Stimulated activated CD4-positive, alpha-beta T cell treated with anti-CD3 and anti-CD28 coated beads, TNF-alpha, amount 100 ng/mL, for 4 hours (primary cell): ENCODE data around the gene CACNA1H.
"Not testable (repeated sequence)": the region's sequence is repeated elsewhere in the genome, so short reads cannot be mapped to it uniquely, and the experiment has no call there.

Experiments
- DNase-seq, 3 experiments: peaks; one replicate each; pipeline ENCODE4 v3.0.0-alpha.2; 2020; ENCODE audit warnings: low read depth in 3 of 3

Gene CACNA1H

DNA sequence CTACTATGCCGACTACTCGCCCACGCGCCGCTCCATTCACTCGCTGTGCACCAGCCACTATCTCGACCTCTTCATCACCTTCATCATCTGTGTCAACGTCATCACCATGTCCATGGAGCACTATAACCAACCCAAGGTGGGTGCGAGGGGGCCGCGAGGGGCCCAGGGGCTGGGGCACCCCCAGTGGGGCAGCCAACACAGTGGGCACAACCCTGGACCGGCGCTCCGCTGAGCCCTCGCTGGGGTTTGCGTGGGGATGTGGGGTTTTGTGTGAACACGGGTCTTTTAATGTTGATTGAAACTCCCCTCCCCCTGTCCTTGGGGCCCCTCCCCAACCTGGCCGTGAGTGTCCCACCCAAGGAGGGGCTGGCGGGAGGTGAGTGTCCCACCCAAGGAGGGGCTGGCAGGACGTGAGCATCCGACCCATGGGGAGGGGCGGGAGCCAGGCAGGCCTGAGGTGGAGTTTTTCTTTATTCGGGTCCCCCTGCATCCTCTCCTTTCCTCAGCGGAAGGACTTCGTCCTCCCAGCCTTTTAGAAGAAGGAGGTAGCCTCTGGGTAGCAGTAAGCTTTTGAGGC, 61.0 kb downstream of the CACNA1H start:
- no peak for DNase-seq

GRCh38 chr16:1214719-1215118, 61.8 kb downstream of the CACNA1H start:
- DNase-seq: no peak

- DNase-seq: no peak
Observed at GRCh38 chr16:1215574-1216295, 62.8 kb downstream of the CACNA1H start.

GRCh38 chr16:1216296-1216619, 63.4 kb downstream of the CACNA1H start:
- DNase-seq: no peak

DNA sequence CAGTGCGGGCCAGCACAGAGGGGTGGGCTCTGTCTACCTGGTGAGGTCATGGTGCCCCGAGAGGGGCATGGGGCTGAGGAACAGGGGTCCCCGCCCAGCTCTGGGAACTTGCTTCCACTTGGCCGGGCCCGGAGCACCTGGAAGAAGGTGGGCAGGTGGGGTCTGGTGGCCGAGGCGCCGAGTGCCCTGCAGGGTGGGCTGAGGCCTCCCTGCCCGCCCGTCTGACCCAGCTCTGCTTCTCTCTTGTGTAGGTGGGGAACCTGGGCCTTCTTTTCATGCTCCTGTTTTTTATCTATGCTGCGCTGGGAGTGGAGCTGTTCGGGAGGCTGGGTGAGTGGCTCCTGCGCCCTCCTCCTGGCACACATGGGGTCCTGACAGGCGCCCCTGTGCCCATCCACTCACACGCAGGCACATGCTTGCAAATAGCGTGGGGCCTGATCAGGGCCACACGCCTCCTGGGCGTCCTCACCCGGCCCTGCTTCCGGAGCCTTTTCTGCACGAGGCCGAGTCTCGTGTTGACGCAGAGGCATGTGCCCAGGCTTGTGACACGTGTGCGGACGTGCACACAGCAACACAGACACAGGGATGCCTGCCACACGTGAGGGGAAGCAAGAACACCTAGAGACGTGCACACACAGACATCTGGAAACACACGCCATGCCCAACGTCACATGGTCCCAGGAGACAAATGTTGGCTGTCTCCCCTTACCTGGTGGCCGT, 63.9 kb downstream of the CACNA1H start:
- DNase-seq: no peak

- no peak for DNase-seq
Observed at GRCh38 chr16:1217526-1217925, 64.6 kb downstream of the CACNA1H start.

DNA sequence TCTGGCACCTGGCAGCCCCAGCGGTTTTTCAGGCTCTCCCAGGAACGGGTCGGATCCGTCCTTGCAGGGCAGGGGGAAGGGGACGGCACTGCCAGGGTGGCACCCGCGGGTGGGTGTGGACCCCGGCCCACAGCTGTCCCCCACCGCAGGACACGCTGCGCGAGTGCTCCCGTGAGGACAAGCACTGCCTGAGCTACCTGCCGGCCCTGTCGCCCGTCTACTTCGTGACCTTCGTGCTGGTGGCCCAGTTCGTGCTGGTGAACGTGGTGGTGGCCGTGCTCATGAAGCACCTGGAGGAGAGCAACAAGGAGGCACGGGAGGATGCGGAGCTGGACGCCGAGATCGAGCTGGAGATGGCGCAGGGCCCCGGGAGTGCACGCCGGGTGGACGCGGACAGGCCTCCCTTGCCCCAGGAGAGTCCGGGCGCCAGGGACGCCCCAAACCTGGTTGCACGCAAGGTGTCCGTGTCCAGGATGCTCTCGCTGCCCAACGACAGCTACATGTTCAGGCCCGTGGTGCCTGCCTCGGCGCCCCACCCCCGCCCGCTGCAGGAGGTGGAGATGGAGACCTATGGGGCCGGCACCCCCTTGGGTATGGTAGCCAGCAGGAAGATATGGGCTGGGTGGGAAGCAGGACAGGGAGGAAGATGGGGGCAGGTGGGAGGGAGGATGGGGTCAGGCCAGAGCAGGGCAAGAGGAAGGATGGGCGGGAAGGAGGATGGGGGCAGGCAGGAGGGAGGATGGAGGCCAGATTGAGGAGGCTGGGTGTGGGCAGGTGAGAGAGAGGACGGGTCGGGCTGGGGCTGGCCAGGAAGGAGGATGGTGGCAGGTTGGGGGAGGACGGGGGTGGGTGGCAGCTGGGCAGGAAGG, 65.4 kb downstream of the CACNA1H start:
- DNase-seq: no peak

DNA sequence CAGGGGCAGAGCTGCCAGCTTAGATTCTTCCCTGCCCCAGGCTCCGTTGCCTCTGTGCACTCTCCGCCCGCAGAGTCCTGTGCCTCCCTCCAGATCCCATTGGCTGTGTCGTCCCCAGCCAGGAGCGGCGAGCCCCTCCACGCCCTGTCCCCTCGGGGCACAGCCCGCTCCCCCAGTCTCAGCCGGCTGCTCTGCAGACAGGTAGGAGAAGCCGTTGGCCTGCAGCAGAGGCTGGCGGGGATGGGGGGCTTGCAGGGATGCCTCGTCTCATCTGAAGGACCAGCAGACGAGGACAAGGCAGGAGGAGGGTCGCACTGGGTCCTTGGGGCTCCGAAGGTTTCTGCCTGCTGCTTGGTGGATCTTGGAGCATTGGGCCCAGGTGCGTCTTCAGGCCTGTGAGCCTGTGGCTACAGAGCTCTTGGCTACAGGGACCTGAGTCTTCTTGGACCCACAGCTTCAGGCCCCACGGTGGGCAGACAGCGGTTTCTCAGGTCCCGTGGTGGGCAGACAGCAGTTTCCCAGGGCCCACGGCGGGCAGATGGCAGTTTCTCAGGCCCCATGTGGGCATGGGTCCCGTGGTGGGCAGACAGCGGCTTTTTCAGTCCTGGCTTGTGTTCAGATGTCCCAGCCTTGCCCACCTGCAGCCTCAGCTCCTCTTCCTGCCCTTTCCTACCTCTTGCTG, 66.2 kb downstream of the CACNA1H start:
- DNase-seq: no peak

DNA sequence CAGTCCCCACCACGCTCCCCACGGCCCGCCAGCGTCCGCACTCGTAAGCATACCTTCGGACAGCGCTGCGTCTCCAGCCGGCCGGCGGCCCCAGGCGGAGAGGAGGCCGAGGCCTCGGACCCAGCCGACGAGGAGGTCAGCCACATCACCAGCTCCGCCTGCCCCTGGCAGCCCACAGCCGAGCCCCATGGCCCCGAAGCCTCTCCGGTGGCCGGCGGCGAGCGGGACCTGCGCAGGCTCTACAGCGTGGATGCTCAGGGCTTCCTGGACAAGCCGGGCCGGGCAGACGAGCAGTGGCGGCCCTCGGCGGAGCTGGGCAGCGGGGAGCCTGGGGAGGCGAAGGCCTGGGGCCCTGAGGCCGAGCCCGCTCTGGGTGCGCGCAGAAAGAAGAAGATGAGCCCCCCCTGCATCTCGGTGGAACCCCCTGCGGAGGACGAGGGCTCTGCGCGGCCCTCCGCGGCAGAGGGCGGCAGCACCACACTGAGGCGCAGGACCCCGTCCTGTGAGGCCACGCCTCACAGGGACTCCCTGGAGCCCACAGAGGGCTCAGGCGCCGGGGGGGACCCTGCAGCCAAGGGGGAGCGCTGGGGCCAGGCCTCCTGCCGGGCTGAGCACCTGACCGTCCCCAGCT, 67.3 kb downstream of the CACNA1H start:
- DNase-seq: no peak

DNA sequence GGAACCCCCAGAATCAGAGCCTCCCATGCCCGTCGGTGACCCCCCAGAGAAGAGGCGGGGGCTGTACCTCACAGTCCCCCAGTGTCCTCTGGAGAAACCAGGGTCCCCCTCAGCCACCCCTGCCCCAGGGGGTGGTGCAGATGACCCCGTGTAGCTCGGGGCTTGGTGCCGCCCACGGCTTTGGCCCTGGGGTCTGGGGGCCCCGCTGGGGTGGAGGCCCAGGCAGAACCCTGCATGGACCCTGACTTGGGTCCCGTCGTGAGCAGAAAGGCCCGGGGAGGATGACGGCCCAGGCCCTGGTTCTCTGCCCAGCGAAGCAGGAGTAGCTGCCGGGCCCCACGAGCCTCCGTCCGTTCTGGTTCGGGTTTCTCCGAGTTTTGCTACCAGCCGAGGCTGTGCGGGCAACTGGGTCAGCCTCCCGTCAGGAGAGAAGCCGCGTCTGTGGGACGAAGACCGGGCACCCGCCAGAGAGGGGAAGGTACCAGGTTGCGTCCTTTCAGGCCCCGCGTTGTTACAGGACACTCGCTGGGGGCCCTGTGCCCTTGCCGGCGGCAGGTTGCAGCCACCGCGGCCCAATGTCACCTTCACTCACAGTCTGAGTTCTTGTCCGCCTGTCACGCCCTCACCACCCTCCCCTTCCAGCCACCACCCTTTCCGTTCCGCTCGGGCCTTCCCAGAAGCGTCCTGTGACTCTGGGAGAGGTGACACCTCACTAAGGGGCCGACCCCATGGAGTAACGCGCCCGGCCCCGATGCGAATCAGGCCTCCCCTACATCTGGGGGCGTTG, 68.1 kb downstream of the CACNA1H start:
- no peak for DNase-seq

DNA sequence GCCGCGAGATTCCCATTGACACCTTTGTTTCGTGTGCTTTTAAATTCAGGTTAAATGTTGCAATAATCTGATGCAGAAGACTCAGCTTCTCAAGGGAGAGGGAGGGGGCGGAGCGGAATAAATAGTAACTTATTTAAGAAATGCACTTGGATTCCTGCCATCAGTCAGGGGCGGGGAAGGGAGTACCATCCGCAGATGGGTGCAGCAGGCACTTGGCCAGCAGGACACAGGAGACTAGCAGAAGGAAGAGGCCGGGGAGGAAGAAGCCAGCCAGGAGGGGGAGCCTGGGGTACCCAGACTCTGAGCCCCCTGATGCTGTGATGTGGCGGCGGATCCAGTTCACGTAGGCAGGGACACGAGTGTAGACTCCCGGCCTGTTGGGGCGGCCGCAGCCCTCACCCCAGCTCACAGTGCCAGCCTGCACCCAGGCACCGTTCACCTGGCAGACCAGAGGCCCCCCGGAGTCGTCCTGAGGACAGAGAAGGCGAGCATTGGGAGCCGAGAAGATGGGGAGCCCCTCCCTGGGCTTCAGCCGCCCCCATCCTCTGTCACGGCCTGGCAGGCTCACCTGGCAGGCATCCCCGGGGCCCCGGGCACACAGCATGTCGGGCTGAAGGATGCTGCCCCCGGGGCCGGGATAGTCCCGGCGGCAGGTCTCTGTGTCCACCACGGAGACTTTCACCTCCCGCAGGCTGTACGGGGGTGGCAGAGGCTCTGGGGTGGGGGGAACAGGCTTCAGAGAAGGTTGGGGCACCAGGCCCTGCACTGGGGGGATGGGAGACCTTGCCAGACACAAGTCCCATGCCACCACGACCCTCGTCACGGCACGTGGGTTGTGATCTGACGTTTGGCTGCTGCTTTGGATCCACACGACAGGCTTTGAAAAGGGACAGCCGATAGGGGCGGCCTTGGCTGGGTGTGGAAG, 69.0 kb downstream of the CACNA1H start:
- no peak for DNase-seq

DNA sequence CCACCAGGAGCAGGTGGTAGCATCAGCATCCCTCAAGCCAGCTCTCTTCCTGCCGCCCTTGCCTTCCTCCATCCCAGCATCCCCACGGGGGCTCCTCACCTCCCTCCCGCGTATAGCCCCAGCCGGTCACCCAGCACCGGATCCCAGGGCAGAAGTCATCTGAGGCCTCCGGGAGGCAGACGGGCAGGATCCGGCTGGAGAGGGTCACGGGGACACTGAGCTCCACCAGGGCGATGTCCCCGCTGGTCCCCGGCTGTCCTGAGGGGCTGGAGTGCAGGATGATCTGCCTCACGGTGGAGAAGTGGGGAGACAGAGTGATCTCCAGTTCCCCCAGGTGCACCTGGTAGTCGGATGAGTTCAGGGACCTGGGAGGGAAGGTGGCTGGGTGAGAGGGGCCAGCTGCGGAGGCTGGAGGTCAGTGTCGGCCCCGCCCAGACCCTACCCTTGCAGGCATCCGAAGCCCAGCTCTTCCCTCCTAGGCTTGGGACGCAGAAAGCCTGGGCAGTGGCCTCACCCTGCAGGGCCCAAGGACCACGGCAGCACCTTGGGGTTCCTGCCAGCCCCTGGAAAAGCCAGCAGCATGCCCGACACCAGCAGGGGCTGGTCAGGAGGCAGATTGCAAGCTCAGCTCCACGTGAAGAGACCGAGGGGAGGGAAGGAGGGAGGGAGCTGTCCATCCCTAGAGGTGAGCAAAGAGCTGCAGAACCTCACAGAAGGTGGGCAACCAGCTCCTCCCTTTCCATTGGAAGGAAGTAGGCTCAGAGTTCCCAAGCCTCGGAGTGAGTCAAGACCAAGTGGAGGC, 69.8 kb downstream of the CACNA1H start:
- DNase-seq: no peak

- no peak for DNase-seq
Observed at GRCh38 chr16:1223355-1224214, 70.7 kb downstream of the CACNA1H start.

DNA sequence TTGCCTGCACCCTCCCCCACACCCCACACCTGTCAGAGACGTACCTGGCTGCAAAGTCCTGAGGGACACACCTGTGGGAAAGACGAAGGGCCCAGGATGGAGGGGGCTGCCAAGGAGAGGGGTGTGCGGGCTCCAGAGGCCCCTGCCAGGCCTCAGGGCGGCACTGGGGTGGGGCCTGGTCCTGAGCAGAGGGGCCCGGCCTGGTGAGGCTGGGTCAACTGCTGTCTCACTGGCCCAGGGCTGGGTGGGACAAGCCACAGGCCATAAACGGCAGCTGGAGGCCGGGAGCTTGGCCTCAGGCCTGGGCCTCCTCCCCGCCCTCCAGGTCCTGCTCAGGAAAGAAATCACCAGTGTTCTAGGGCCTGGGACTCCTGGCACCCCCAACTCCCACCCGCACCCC, 71.7 kb downstream of the CACNA1H start:
- DNase-seq: no peak

DNA sequence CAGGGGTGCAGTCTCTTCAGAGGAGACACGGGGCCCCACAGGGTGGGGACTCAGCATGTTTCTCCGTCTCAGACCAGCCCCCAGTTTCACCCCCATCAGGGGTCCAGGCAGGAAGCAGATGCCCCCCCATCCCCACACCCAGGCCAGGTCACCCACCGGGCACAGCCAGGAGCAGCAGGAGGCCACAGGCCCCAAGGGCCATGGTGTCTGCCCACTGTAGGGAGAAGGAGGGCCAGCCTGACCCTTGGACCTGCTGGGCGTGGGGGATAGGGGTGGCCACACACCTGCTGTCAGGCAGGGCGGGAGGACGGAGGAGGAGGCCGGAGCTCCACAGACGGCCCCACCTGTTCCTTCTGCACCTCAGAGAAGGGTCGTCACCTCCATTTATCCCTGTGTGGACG, 72.1 kb downstream of the CACNA1H start, which contains the start of gene TPSG1:
TPSG1 (minus strand) TSS at position 218 of the 401 bp plus-strand sequence; CDS start at position 202, 16 bp downstream.
- DNase-seq: no peak

DNA sequence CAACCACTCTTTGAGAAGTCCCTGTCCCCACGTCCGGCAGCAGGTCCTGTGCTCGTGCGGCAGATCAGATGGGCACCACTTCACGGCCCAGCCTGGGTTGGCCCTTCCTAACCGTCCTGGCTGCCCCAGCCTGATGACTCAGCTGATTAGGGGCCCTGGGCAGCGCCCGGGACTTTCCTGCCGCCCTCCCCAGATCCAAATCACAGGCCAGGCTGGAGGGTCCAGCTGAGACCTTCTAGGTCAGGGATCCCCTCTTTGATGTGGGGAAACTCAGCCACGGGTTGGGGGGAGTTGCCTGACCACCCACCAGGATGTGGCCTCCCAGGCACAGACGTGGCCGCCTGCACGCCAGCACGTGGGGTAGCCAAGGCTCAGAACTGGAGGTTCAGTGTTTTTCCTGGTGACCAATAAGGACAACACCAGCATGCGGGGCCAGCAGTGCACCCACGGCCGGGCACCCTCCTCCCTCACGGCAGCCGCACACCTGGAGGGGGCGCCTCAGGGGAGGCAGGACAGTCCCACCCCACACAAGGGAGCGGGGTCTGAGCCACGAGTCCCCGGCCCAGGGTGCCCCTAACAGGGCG, 72.9 kb downstream of the CACNA1H start:
- DNase-seq: not testable (repeated sequence)

GRCh38 chr16:1226692-1227091, 73.8 kb downstream of the CACNA1H start:
- DNase-seq: not testable (repeated sequence)
